ENCODE measurements around the gene MEST.
"Not testable (repeated sequence)": the region's sequence is repeated elsewhere in the genome, so short reads cannot be mapped to it uniquely, and the experiment has no call there.

The MEST gene

GRCh38 chr7:130486114-130486953 is 5.6 kb upstream of the MEST start:
- no peak for DNase-seq

- DNase-seq, result no peak
Measured at GRCh38 chr7:130486954-130487436, 4.9 kb upstream of the MEST start.

- no peak for DNase-seq
Measured at GRCh38 chr7:130488392-130489139, 3.3 kb upstream of the MEST start.

GRCh38 chr7:130489140-130489983 is 2.5 kb upstream of the MEST start:
- no peak for DNase-seq

GRCh38 chr7:130490311-130490791 is 1.5 kb upstream of the MEST start:
- no peak for DNase-seq

- DNase-seq, result no peak
Measured at GRCh38 chr7:130490888-130491804, 739 bp upstream of the MEST start.

- peak; percentile 23 for DNase-seq
Measured at GRCh38 chr7:130492523-130493274, 814 bp downstream of the MEST start.

GRCh38 chr7:130493275-130493873 is 1.5 kb downstream of the MEST start:
- DNase-seq, result peak; percentile 4

- no peak for DNase-seq
Measured at GRCh38 chr7:130494431-130494858, 2.6 kb downstream of the MEST start.

GRCh38 chr7:130500463-130500862 is 8.6 kb downstream of the MEST start:
- no peak for DNase-seq

GRCh38 chr7:130500910-130501309 is 9.0 kb downstream of the MEST start:
- no peak for DNase-seq

GRCh38 chr7:130505753-130506152 is 13.9 kb downstream of the MEST start:
- no peak for DNase-seq

GRCh38 chr7:130506358-130506757 is 14.5 kb downstream of the MEST start:
- no peak for DNase-seq

GRCh38 chr7:130512038-130512437 is 20.2 kb downstream of the MEST start:
- not testable (repeated sequence) for DNase-seq

GRCh38 chr7:130513447-130513846 is 21.6 kb downstream of the MEST start:
- no peak for DNase-seq

- DNase-seq, result no peak
Measured at GRCh38 chr7:130515315-130516040, 23.6 kb downstream of the MEST start.

GRCh38 chr7:130521258-130521951 is 29.5 kb downstream of the MEST start:
- DNase-seq, result no peak

GRCh38 chr7:130523519-130524125 is 31.7 kb downstream of the MEST start:
- not testable (repeated sequence) for DNase-seq

GRCh38 chr7:130524628-130525027 is 32.7 kb downstream of the MEST start:
- no peak for DNase-seq

Data from COR-L47 (cell line).